Stimulated activated CD4-positive, alpha-beta T cell treated with anti-CD3 and anti-CD28 coated beads, Interleukin-4, amount 100 ng/mL, for 4 hours (primary cell): Measurements from ENCODE around the gene NUMA1.

Source experiments
- DNase-seq, 2 experiments: peaks; one replicate each; pipeline ENCODE4 v3.0.0-alpha.2; 2020

Gene NUMA1

GRCh38 chr11:72080326-72081183 lies at the start of gene NUMA1, which contains the start of gene LRRC51:
Gene NUMA1 (minus strand): TSS chr11:72080542. CDS start chr11:72035943, 44,599 bp downstream.
Gene LRRC51 (plus strand): TSS chr11:72080850. CDS start chr11:72089084, 8,234 bp downstream.
- peak; percentile 95 to 100 for DNase-seq

GRCh38 chr11:72129381-72129780 lies 49.0 kb upstream of the NUMA1 start:
- DNase-seq = no peak

GRCh38 chr11:72127923-72128322 lies 47.6 kb upstream of the NUMA1 start:
- DNase-seq = no peak

- DNase-seq = no peak
These were observed 45.6 kb upstream of the NUMA1 start for GRCh38 chr11:72125956-72126355.

- no peak for DNase-seq
These were observed 43.7 kb upstream of the NUMA1 start for GRCh38 chr11:72124046-72124445.

GRCh38 chr11:72123117-72123653 lies 42.8 kb upstream of the NUMA1 start:
- no peak for DNase-seq

- no peak for DNase-seq
These were observed 42.3 kb upstream of the NUMA1 start for GRCh38 chr11:72122607-72123006.

- DNase-seq = no peak
These were observed 40.6 kb upstream of the NUMA1 start for GRCh38 chr11:72120930-72121329.

GRCh38 chr11:72119198-72119597 lies 38.9 kb upstream of the NUMA1 start:
- no peak for DNase-seq

- no peak for DNase-seq
These were observed 35.8 kb upstream of the NUMA1 start for GRCh38 chr11:72116019-72116755.

- no peak for DNase-seq
These were observed 34.2 kb upstream of the NUMA1 start for GRCh38 chr11:72114570-72114969.

GRCh38 chr11:72112978-72113808 lies 32.9 kb upstream of the NUMA1 start:
- DNase-seq = no peak

- peak; percentile 93 to 100 for DNase-seq
These were observed 32.0 kb upstream of the NUMA1 start, which contains the start of gene ANAPC15 for GRCh38 chr11:72112143-72112977. Gene ANAPC15 (minus strand): TSS chr11:72112695. CDS start chr11:72111276, 1,419 bp downstream.

- DNase-seq = no peak
These were observed 31.2 kb upstream of the NUMA1 start for GRCh38 chr11:72111300-72112142.

- no peak for DNase-seq
These were observed 25.5 kb upstream of the NUMA1 start, which contains the start of gene TOMT for GRCh38 chr11:72105888-72106287. Gene TOMT (plus strand): TSS chr11:72105924. CDS start chr11:72105952, 28 bp downstream.

GRCh38 chr11:72103754-72104167 lies 23.4 kb upstream of the NUMA1 start:
- DNase-seq = no peak

GRCh38 chr11:72102946-72103753 lies 22.8 kb upstream of the NUMA1 start, which contains the start of gene LAMTOR1:
Gene LAMTOR1 (minus strand): TSS chr11:72103297. CDS start chr11:72103224, 73 bp downstream.
- DNase-seq = peak; percentile 97

GRCh38 chr11:72102631-72102945 lies 22.2 kb upstream of the NUMA1 start:
- no peak for DNase-seq

GRCh38 chr11:72102162-72102561 lies 21.8 kb upstream of the NUMA1 start:
- no peak for DNase-seq

- no peak for DNase-seq
These were observed 20.1 kb upstream of the NUMA1 start for GRCh38 chr11:72100462-72100861.
